RWPE1 (cell line): ENCODE results near the gene KRT38.
"Not testable (repeated sequence)": the region's sequence is repeated elsewhere in the genome, so short reads cannot be mapped to it uniquely, and the experiment has no call there.

Source experiments
- CTCF ChIA-PET: fragments of 350-600 bp; sonication (Branson Sonifier 250); formaldehyde crosslinking; extraction: SDS; loops from one replicate; lab custom pipeline; 2021; lab: Yijun Ruan, JAX
- POLR2A ChIA-PET: fragments of 400-600 bp; formaldehyde crosslinking; extraction: SDS; loops from one replicate; lab custom pipeline; 2020; ENCODE audit warnings: antibody characterized with exemption; ENCODE audit not compliant: low non-redundant PET; lab: Yijun Ruan, JAX
- DNase-seq: peaks from one replicate; pipeline ENCODE4 v3.0.0; 2012; ENCODE audit warnings: low spot score
- H3K27ac ChIP-seq: fragments of 450-650 bp; 2 replicates; pipeline ENCODE4 v1.5.1; 2017
- CTCF ChIP-seq: fragments of 450-650 bp; conservative IDR thresholded peaks from 2 replicates; pipeline ENCODE4 v1.5.1; 2017; ENCODE audit warnings: low read depth, mild to moderate bottlenecking

The KRT38 gene

DNA sequence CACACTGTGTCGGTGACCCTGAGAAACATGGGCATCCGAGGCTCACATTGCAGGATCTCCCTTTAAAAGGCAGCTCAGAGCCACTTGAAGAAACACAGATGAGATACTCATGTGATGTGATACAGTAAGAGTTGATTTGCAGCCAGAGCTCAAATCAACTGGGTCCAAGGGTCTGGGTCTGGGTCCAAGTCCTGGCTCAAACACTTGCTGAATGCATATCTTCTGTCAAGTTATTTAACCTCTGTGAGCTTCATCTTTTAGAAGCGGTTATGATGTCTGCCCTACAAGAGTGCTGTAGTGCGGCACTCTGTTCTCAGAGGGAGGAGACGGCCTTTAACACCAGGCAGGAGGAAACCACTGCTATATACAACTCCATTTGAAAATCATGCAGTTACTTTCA lies 6.4 kb downstream of the KRT38 start:
- ChIA-PET CTCF (interaction anchor here (0.7 kb wide), 1 partner anchor 50 kb away, joined by 3 read pairs; no protein-coding TSS in a partner anchor), POLR2A (no interaction called here)
- TF ChIP-seq CTCF = no peak
- H3K27ac ChIP-seq = no peak overlapping the region
- no peak for DNase-seq

DNA sequence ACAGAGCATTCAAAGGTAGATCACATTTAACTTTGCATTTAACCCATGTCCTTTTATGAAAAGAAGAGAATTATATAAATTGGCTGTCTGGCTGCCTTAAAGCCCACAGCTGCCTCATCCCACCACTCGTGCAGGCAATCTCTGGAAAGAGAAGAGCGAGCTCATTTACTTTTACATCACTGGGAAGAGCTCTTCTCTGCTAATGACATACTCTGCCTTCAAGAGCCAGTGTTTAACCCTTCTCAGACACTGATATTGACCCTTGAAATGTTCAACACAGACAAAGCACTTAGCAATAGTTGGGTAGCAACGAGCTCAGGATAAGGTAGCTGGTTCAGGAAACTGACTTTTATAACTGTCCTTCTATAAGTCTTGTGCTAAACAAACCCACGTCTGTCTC lies 6.8 kb downstream of the KRT38 start:
- CTCF ChIA-PET = interaction anchor here (0.7 kb wide), 1 partner anchor 51 kb away, joined by 3 read pairs; no protein-coding TSS in a partner anchor
- TF ChIP-seq CTCF = no peak
- POLR2A ChIA-PET = no interaction called here
- H3K27ac ChIP-seq = no peak overlapping the region
- no peak for DNase-seq

DNA sequence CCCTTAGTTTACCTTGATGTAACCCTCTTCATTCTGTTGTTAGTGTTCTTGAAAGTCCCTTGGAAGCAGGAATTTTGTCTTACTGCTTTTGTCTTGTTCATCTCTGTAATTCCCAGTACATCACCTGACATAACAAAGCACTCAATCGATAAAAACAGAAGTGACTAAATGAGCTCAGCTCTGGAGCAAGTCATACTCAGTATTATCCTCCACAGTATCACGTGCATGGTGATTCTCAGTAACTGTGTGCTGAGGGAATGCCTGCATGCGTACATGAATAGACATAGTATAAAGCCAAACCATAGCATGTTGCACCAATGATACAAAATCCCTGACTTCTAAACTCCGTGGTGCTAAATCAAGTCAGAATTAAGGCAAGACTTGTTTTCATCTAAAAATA lies 7.2 kb downstream of the KRT38 start:
- POLR2A ChIA-PET = no interaction called here

GRCh38 chr17:41430376-41430775 lies 10.4 kb downstream of the KRT38 start:
- CTCF ChIA-PET, DNase-seq, POLR2A ChIA-PET, H3K27ac ChIP-seq: not testable (repeated sequence)

More for the DNA sequence above, 7.2 kb downstream of the KRT38 start:
- H3K27ac ChIP-seq = no peak overlapping the region
- CTCF ChIA-PET = interaction anchor here (0.7 kb wide), 1 partner anchor 51 kb away, joined by 3 read pairs; no protein-coding TSS in a partner anchor
- no peak for DNase-seq
- no peak for TF ChIP-seq CTCF

- ChIA-PET POLR2A (no interaction called here), CTCF (no interaction called here)
- H3K27ac ChIP-seq = no peak overlapping the region
- no peak for TF ChIP-seq CTCF
- DNase-seq = no peak
Measured at GRCh38 chr17:41429667-41430066, 11.1 kb downstream of the KRT38 start.

GRCh38 chr17:41428591-41429291 lies 12.0 kb downstream of the KRT38 start:
- ChIA-PET POLR2A (no interaction called here), CTCF (interaction anchor here (0.7 to 1.0 kb wide), 2 partner anchors 11 to 558 kb away, joined by 3 read pairs; no protein-coding TSS in a partner anchor)
- H3K27ac ChIP-seq = no peak overlapping the region
- DNase-seq = no peak
- TF ChIP-seq CTCF = no peak

DNA sequence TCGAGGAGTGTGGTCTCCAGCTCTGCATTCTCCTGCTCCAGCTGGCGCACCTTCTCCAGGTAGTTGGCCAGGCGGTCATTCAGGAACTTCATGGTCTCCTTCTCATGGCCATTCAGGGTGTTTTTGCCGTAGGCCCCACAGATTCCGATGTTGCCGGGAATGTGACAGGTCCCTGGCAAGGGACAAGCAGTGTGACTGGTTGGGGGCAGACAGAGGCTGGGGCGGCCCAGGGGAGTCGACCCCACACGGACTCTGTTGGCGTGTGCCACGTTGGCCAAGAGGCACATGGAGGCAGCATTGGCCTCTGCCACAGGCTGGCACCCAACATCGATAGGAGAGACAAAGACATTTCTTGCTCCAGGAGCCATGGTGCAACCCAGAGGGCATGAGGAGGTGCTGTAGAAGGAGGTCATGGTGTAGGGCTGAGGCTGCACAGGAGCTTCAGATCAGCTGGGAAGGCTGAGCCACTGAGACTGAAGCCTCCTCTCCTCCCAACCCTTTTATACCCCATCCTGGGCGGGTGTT lies 16.6 kb downstream of the KRT38 start, which contains the start of gene KRT37:
Gene KRT37 (minus strand): TSS at position 475 of the 525 bp plus-strand sequence. CDS start 62 bp downstream, at position 413.
- H3K27ac ChIP-seq = no peak within 1 kb of the TSS
- POLR2A ChIA-PET = no interaction called here
- CTCF ChIA-PET = no interaction called here
- no peak for TF ChIP-seq CTCF
- DNase-seq = no peak

DNA sequence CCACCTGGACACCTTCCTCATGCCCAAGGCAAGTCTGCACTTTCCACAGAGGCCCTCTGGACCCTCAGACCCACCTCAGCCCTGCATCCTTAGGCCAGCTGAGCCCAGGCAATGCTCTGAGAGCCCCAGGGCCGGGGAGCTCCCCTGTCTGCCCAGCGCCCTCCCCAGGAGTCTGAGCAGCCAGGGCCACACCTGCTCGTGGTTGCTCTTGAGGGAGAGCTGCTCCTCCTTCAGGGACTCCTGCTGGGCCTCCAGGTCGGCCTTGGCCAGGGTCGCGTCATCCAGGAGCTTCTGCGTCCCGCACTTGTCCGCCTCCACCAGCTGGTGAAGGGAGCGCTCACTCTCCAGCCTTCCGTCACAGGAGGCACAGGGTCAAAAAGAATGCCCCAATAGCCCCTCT lies 18.2 kb downstream of the KRT38 start:
- CTCF ChIA-PET = interaction anchor here (0.6 to 0.7 kb wide), 3 partner anchors 88 to 705 kb away, joined by 3 to 4 read pairs (median 4); partner anchors contain the start of gene KRT15
- DNase-seq, POLR2A ChIA-PET: not testable (repeated sequence)
- peak overlapping the region; percentile 98 for H3K27ac ChIP-seq
